ENCODE results near the gene RNF103.
A peak's percentile ranks its signal among the peaks of the same experiment; 100 is the strongest.

RNF103 gene

GRCh38 chr2:86566821-86567190, 56.9 kb downstream of the RNF103 start:
- no peak for DNase-seq (ENCODE audit: low read depth)

GRCh38 chr2:86566158-86566820, 57.4 kb downstream of the RNF103 start:
- DNase-seq (ENCODE audit: low read depth) = no peak

DNA sequence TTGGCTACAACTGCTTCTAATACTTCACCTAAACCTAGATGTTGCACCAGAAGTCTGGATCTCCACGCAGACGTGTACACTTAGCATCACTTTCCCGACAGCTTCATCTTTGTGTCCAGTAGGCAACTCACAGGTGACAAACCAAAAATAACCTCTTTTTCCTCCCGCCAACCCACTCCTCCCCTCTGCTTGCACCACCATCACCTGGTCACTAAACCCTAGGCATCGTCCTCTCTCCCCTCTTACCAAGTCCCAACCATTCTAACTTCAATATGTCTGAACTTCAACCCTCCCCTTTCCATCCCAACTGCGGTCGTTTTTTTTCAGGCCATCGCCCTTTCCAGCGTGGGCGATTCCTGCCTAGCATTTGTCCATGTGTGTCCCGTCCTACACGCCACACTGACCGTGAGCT, 60.0 kb downstream of the RNF103 start:
- DNase-seq (ENCODE audit: low read depth) = no peak

DNA sequence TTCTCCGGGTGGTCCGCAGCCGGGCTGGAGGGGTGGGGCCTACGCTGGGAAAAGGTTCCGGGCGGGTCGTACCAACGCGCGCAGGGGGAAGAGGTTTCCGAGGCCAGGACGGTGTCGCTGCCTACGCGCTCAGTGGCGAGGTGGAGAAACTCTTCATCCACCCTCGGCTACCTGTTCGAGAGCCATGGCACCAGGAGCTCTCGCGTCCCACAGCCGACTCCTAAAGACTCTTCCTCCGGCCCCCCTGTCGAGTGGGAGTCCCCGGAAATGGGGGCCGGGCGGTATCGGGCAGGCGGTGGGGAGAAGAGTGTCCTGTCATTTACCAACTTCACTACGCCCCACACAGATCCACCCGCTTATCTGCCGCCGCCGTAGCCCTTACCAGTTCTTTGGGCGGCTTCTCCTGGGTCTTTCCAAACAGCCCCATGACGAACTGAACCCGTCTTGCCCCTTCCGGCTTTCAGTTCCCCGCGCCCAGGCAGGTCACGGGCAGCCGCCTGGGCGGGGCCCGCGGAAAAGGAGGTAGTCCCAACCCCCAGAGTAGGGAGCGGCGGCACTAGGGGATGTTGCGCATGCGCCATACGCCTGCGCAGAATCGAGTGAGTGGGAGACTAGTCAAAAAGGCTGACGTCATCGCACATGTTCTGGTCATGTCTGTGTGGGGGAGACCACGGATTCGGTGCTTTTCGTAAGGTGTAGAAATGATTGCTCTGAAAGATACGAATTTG, 60.6 kb downstream of the RNF103 start, which contains the start of gene CHMP3:
Gene CHMP3 (minus strand): TSS at position 522 of the 728 bp plus-strand sequence. CDS start 95 bp downstream, at position 427.
- DNase-seq (ENCODE audit: low read depth) = peak; percentile 95

DNA sequence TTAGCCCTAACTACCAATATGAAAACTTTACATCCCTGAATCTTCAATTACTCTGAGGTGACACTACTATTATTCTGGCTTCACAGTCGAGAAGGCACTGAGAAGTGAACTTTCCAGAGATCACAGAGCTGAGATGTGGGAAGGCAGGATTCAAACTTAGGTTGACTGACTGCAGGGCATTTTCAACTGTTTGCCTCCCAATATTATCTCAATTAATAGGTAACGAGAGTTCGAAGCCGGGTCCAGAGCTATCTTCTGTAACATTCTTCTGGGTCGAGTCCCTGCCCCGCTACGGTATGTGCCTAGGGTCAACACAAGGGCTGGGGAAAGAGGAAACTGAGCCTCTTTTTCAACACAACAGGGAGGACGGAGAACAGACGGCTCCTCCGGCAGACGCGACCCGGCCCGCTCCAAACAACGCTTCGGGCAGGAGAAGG, 61.2 kb downstream of the RNF103 start:
- DNase-seq (ENCODE audit: low read depth) = no peak

GRCh38 chr2:86557836-86558235, 65.8 kb downstream of the RNF103 start:
- DNase-seq (ENCODE audit: low read depth) = no peak

DNA sequence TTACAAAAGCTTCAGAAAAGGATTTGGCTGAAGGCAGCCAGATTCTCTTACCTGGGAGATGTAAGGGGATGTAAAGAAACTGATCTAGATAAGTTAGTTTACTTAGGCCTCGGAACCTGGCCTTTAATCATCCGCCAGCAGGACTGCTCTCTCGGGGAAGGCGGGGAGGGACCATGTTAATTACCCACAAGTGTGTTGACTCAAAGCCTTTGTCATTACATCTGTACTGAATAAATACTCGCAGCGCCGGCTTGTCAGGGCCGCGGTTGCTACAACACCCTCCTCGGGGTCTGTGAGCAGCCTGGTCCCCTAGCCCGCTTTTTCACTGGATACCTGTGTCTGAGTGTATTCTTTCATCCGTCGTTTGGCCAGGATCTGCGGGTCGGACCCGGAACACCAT, 67.2 kb downstream of the RNF103 start:
- DNase-seq (ENCODE audit: low read depth) = no peak

Measured in amniotic epithelial cell (primary cell).